ENCODE measurements around the gene NEUROD2.

- TF ChIP-seq POLR2A (IDR thresholded peaks at IDR 0.05) (no peak), CTCF (IDR thresholded peaks at IDR 0.05) (peak in 2 of 7 experiments; percentile 18 to 32), POLR2AphosphoS5 (IDR thresholded peaks at IDR 0.05) (no peak), EP300 (IDR thresholded peaks at IDR 0.05) (no peak)
These were observed 31.5 kb downstream of the NEUROD2 start for GRCh38 chr17:39576187-39576586.
